Activated naive CD8-positive, alpha-beta T cell (primary cell): ENCODE data around the gene TXNDC11.

ENCODE experiments used
- H3K27ac Mint-ChIP-seq: one replicate; pipeline ENCODE4 v1.8.0; 2021; ENCODE audit warnings: mixed read lengths
- H3K27me3 Mint-ChIP-seq: one replicate; pipeline ENCODE4 v1.8.0; 2021; ENCODE audit warnings: mixed read lengths
- H3K36me3 Mint-ChIP-seq: one replicate; pipeline ENCODE4 v1.8.0; 2021; ENCODE audit warnings: mixed read lengths
- H3K4me1 Mint-ChIP-seq: one replicate; pipeline ENCODE4 v1.8.0; 2021; ENCODE audit warnings: low read depth, mixed read lengths
- H3K4me3 Mint-ChIP-seq: one replicate; pipeline ENCODE4 v1.8.0; 2021; ENCODE audit warnings: mild to moderate bottlenecking, mixed read lengths
- H3K9me3 Mint-ChIP-seq: one replicate; pipeline ENCODE4 v1.8.0; 2021; ENCODE audit warnings: low read depth, mixed read lengths

TXNDC11 gene

DNA sequence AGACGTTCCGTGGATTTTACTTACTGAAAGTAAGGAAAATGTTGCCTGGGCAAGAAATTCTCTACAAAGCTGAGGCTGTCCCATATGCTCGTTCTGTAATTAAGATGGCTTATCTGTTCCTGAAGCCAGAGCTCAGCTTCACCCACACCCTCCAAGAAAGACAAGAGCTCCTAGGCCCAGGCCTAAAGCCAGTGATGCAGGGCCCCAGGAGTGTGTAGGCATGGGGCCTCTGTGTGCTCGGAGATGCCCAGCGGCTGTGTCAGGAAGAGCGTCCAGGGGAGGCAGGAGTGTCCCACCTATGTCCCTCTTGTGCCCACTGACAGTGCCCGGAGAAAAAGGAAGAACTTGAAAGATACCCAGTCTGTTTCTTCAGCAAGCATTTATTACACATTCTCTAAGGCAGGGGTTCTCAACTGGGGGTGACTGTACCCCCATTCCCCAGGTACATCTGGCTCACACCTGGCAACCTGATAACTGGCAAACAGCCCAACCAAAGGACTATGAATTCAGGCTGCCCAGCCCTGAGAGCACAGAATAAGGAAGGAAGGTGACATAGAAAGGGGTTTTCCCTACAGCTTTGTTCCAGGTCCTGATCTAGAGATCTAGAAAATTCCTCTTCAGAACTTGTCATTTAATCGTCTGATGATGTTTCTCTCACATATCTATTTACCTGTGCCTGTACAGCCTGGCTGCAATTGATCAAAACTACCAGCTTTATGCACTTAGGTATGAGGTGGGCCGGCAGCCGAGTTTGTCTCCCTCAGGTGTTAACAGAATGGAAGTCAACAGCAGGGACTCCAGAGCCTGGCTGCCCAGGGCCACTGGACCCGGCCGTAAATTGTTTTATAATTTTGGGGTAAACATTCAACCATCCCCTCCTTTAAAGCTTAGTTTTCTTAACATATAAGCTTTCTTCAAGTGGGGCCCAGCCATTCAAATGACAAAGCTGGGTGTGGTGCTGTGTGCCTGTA, 62.4 kb downstream of the TXNDC11 start:
- Mint-ChIP-seq H3K36me3 (peaks cover 2% of the 10 kb centered on the region), H3K27me3 (no peaks in the 10 kb centered on the region), H3K4me1 (peaks cover 64% of the 10 kb centered on the region), H3K9me3 (no peaks in the 10 kb centered on the region), H3K4me3 (no peak overlapping the region), H3K27ac (peak overlapping the region; percentile 88)

DNA sequence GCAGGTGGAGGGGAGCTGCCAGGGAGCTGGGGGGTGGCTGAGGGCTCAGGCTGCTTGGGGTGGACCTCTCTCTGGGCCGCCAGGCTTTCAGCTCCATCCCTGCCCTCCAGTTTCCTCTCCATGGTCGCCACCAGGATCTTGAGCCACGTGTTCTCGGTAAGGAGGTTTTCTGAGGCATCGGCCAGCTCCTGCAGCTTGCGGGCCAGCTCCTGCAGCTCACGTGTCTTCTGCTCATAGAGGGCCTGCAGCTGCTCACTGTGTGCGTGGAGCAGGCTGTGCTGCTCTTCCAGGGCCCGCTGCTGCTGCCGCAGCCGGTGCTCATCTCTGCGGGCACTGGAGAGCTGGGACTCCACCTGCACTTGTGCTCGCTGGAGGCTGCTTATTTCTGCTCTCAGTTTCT, 63.4 kb downstream of the TXNDC11 start:
- H3K27me3 Mint-ChIP-seq: no peaks in the 10 kb centered on the region
- H3K36me3 Mint-ChIP-seq: peaks cover 2% of the 10 kb centered on the region
- no peaks in the 10 kb centered on the region for H3K9me3 Mint-ChIP-seq
- H3K4me3 Mint-ChIP-seq: no peak overlapping the region
- no peak overlapping the region for H3K27ac Mint-ChIP-seq
- peaks cover 68% of the 10 kb centered on the region for H3K4me1 Mint-ChIP-seq

DNA sequence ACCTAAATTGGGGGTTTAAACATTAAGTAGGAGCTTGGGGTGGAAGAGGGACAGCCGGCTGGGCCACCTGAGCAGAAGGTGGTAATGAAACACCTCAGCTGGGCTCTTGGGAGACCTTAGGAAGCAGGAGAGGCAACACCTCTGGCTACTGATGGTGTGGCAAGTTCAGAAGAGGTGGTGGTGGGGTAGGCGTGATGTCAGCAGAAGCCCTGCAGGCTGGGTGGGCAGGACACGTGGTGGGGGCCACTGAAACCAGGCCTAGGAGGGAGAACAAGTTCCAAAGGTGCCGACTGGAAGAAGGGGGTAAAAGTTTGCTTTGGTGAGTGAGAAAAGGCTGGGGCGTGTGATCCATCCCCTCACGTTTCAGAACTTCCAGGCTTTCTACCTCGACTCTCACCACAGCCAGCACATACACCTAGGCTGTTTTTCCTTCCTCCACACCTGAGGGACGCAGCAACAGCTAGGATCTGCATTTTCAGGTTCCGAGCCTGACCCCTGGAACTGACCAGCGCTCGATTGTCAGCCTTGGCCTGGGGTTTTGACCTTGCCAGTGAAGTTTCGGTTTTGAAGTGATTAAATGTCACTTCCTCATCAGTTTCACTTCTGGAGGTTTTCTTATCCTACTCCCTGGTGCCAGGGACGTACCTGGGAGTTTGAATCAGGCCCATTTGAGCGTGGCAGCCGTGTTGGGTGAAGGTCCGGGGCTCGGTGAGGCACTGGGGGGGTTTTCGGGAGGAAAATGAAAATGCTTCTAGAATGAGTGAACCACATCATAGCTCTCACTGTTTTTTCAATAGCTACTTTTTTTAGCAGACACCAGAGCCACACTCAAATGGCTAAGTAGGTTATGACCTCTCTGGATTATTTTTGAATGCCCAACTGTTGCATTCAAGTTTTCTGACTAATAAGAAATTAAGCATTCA, 64.4 kb downstream of the TXNDC11 start:
- H3K4me3 Mint-ChIP-seq: no peak overlapping the region
- no peaks in the 10 kb centered on the region for H3K36me3 Mint-ChIP-seq
- peak overlapping the region; percentile 70 for H3K27ac Mint-ChIP-seq
- H3K27me3 Mint-ChIP-seq: no peaks in the 10 kb centered on the region
- peaks cover 76% of the 10 kb centered on the region for H3K4me1 Mint-ChIP-seq
- no peaks in the 10 kb centered on the region for H3K9me3 Mint-ChIP-seq

DNA sequence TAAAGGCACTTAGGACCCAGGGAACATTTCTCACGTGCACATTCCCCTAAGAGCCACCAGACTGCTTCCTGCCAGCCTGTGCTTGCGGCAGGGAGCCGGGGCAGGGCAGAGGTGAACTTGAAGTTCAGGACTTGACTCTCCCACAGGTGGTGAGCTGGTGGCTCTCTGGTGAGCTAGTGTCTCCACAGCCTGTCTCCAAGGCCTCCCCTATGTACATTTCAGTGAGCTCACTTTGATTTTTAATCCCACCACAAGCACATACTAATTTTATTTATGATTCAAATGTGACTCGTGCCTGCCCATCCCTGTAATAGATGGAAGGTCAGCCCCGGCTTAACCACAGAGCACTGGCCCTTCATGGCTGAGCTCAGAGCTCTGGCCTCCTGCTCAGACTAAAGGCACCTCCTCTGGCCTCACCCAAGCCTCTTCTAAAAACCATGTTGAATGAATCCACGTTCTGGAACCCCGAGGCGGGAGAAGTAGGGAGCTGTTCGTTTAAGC, 65.2 kb downstream of the TXNDC11 start:
- Mint-ChIP-seq H3K27me3 (no peaks in the 10 kb centered on the region), H3K9me3 (no peaks in the 10 kb centered on the region), H3K4me1 (peaks cover 78% of the 10 kb centered on the region), H3K4me3 (no peak overlapping the region), H3K27ac (peak overlapping the region; percentile 70), H3K36me3 (no peaks in the 10 kb centered on the region)

DNA sequence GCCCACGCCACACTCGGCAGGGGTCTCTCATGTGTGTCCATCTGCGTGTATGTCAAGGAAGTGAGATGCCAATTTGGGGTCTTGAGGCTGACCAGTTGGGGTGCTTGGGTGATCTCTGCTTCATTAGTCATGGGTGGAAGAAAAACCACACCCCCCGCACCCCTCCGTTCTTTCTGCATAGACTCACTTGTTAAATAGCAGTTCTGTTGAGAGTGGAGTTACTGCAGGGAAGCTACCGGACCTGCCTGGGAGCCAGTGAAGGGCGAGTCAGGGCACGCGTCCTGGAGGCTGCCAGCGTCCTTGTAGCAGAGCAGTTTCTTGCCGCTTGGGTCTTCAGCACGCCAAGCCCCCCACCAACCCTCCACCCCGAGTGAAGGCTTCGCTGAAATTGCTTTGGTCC, 65.9 kb downstream of the TXNDC11 start:
- Mint-ChIP-seq H3K4me1 (peaks cover 78% of the 10 kb centered on the region), H3K27ac (peak overlapping the region; percentile 34), H3K9me3 (no peaks in the 10 kb centered on the region), H3K36me3 (no peaks in the 10 kb centered on the region), H3K4me3 (no peak overlapping the region), H3K27me3 (no peaks in the 10 kb centered on the region)

DNA sequence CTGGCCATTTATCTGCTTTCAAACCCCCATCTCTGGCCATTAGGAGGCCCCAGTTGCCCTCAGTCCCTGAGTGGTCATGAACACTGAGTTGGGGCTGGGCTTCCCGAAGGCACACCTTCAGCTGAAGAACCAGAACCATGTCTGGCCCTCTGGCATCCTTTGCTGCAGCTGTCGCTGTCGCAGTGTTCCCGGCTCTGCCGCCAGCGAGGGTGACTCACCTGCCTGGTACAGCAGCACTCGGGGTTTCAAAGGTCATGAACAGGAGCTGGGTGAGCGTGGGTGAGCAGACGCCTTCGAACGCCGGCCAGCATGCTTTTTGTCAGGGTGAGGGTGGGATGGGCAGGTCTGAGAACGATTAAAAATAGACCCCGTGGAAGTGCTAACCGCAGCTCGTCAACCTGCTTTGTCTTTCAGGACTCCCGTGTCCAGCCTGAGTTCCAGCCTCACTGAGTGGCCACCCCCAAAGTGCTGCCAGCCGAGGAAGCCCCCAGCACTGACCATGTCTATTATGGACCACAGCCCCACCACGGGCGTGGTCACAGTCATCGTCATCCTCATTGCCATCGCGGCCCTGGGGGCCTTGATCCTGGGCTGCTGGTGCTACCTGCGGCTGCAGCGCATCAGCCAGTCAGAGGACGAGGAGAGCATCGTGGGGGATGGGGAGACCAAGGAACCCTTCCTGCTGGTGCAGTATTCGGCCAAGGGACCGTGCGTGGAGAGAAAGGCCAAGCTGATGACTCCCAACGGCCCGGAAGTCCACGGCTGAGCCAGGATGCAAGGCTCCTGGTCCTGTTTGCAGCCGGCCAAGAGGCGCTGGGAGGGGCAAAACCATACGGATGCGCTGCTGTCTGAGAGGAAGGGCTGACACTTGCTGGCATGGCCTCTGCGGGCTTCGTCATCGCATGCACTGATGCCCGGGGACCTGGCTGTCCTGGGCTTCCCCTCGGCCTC, 66.8 kb downstream of the TXNDC11 start:
- Mint-ChIP-seq H3K27ac (peak overlapping the region; percentile 66), H3K4me3 (no peak overlapping the region), H3K36me3 (no peaks in the 10 kb centered on the region), H3K27me3 (no peaks in the 10 kb centered on the region), H3K4me1 (peaks cover 76% of the 10 kb centered on the region), H3K9me3 (no peaks in the 10 kb centered on the region)

DNA sequence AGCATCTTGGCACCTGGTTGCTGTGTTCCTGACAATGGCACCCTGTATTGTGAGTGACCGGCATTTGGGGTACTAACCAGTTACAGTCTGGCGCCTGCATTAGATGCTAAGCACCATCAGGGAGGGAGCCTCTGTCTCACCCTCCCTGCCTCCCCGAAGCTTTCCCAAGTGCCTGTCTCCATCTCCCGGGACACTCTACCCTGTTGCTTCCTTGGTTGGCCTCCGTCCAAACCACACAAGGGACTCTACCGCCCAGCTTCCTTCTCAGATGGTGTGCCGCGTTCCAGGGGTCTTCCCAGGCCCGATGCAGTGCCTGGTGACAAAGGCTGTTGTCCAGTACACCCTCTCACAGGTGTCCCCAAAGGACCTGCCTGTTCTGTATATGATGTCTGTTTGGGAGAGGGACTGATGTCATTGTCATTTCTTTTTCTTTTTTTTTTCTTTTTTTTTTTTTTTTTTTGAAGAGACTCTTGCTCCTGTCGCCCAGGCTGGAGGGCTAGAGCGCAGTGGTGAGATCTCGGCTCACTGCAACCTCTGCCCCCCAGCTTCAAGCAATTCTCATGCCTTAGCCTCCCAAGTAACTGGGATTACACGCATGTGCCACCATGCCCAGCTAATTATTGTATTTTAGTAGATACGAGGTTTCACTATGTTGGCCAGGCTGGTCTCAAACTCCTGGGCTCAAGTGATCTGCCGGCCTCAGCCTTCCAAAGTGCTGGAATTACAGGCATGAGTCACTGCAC, 67.7 kb downstream of the TXNDC11 start:
- Mint-ChIP-seq H3K4me3 (no peak overlapping the region), H3K36me3 (no peaks in the 10 kb centered on the region), H3K27ac (peak overlapping the region; percentile 77)

DNA sequence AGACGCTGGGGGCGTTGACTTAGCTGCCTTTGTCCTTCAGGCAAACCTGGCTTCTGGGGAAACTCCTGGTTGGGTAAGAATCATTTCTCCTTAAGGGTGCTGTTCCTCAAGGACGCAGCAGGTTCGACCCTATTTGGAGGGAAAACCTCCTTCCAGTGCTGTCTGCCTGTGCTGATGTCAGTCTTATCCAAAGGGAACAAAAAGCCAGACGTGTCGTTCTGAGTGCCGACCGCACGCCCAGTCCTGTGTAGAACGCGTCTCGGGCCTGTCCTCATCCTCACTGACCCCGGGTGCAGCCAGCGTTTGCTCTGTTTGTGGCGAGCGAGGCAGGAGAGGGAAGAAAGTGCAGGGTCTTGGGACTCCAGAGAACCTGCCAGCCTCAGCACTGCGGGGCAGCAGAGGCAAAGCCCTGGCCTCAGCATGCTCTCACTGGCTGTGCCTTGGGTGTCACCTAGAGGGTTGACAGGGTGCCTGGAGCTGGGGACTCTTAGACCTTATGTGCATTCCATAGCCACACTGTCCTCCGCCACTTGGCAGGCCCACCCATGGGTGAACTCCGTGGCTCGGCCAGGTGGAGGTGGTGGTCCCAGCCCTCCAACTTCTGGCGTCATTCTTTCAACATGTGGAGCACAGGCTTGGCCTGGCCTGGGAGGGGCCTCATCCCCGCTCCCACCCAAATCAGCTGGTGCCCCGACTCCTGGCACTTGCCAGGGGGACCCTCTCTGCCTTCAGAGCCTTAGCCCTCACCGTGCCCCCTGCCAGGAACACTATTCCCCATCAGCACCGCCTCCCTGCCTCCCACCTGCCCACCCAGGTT, 68.4 kb downstream of the TXNDC11 start:
- peaks cover 78% of the 10 kb centered on the region for H3K4me1 Mint-ChIP-seq
- no peaks in the 10 kb centered on the region for H3K9me3 Mint-ChIP-seq
- H3K27me3 Mint-ChIP-seq: no peaks in the 10 kb centered on the region
- H3K27ac Mint-ChIP-seq: peak overlapping the region; percentile 77
- no peak overlapping the region for H3K4me3 Mint-ChIP-seq
- H3K36me3 Mint-ChIP-seq: no peaks in the 10 kb centered on the region

More for the DNA sequence above, 67.7 kb downstream of the TXNDC11 start:
- Mint-ChIP-seq H3K9me3 (no peaks in the 10 kb centered on the region), H3K27me3 (no peaks in the 10 kb centered on the region), H3K4me1 (peaks cover 76% of the 10 kb centered on the region)

DNA sequence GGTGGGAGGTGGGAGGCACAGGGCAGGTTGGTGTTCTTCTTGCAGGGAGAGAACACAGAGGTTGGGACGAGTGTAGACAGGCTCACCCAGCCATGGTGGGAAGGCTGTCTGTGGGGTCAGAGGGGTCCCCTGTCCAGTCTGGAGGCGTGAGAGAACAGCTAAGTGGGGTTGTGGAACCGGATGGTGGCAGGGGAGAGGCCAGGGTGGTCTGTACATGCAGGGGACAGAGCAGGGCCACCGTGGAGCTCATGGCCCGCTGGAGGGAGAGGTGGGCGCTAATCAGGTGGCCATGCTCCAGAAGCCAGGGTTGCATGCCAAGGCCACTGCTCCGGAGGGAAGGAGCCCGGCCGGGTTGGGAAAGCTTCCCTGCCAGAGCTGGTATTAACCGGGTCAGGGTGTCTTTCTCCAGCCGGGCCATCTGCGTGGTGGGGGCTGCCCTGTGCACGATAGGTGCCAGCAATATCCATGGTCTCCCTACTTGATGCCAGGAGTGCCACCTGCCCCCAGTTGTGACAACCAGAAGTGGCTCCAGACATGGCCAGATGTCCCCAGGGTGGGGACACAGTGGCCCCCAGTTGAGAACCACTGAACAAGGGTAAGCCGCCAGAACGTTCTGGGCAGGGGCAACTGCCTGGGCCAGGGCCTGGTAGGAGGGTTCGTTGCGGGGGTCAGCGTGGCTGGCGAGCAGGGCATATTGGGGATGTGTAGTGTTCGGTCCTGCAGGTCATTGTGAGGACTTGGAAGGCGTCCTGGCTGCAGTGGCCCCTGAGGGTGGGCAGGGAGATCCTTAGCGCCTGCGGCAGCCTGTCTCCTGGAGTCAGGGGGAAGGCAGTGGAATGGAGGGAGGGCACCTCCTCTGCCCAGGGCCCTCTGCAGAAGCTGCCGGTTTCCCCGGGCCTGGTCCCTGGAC, 69.3 kb downstream of the TXNDC11 start:
- H3K4me1 Mint-ChIP-seq: peaks cover 71% of the 10 kb centered on the region
- peak overlapping the region; percentile 75 for H3K27ac Mint-ChIP-seq
- no peak overlapping the region for H3K4me3 Mint-ChIP-seq
- no peaks in the 10 kb centered on the region for H3K36me3 Mint-ChIP-seq
- H3K27me3 Mint-ChIP-seq: no peaks in the 10 kb centered on the region
- H3K9me3 Mint-ChIP-seq: no peaks in the 10 kb centered on the region

DNA sequence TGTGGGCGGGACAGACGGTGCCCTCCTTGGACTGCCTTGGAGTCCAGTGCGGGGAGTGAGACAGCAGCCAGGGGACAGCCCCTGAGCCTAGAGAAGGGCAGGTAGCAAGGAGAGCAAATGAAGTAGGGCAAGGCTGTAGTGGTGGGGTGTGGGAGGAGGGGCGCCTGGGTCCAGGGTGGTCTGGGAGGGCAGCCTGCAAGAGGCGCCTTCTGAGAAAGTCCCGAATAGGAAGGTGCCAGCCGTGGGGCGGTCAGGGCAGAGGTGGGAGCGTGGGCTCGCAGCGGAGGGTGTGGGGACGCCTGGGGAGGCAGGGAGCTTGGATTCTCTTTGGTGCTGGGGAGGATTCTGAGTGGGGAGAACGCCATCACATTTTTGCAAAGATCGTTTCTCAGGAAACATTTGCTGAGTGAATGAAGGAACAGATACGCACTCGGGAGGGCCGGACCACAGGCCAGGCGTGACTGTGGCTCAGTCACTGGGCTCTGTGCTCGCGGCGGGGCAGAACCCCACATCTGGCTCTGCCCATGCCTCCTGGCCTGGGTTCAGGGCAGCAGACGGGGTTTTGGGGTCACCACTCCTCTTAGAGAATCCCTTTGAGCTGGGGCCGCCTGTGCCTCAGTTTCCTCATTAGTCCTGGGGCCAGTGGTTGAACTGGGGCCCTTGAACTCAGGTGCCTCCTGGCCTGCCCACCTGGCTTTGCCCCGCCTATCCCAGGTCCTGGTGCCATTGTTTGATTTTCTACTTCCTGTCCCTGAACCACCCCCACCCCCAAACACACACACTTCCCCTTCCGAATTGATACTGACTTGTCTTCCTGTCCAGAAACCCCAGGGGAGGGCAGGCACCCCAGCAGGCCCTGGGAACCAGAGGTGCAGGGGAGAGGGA, 70.2 kb downstream of the TXNDC11 start:
- peaks cover 66% of the 10 kb centered on the region for H3K4me1 Mint-ChIP-seq
- no peaks in the 10 kb centered on the region for H3K36me3 Mint-ChIP-seq
- peak overlapping the region; percentile 88 for H3K27ac Mint-ChIP-seq
- H3K4me3 Mint-ChIP-seq: peak overlapping the region; percentile 52
- no peaks in the 10 kb centered on the region for H3K27me3 Mint-ChIP-seq
- H3K9me3 Mint-ChIP-seq: no peaks in the 10 kb centered on the region

DNA sequence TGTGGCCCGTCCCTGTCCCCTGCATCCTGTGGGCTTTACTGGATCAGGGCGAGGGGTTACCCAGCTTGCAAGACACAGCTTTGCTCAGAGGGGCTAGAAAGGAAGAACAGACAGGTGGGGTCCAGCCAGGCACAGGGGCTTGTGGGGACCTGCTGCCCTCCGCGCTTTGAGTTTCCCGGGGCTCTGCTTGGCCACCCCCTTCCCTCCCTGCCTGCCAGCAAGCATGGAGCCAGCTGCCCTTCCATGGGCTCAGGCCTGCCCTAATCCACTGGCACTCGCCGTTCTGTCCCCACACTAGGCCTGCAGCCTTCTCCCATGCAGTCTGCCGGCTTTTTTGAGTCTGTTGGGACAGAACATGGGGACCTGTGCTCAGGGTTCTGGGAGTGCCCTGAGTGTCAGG, 71.0 kb downstream of the TXNDC11 start:
- Mint-ChIP-seq H3K9me3 (no peaks in the 10 kb centered on the region), H3K27ac (peak overlapping the region; percentile 88), H3K4me3 (peak overlapping the region; percentile 52), H3K36me3 (no peaks in the 10 kb centered on the region), H3K27me3 (no peaks in the 10 kb centered on the region), H3K4me1 (peaks cover 64% of the 10 kb centered on the region)
